ENCODE data around the gene KCP.

KCP gene

GRCh38 chr7:128915841-128916642 lies 5.5 kb upstream of the KCP start:
- TF ChIP-seq, protein P1, sequence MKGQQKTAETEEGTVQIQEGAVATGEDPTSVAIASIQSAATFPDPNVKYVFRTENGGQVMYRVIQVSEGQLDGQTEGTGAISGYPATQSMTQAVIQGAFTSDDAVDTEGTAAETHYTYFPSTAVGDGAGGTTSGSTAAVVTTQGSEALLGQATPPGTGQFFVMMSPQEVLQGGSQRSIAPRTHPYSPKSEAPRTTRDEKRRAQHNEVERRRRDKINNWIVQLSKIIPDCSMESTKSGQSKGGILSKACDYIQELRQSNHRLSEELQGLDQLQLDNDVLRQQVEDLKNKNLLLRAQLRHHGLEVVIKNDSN (IDR thresholded peaks at IDR 0.05), result no peak
- TF ChIP-seq FOXM1 (IDR thresholded peaks at IDR 0.05; ENCODE audit: borderline replicate concordance, low read depth) (no peak), CREB1 (IDR thresholded peaks at IDR 0.05; ENCODE audit: low read depth) (no peak), MAX (IDR thresholded peaks at IDR 0.05) (no peak), TEAD4 (IDR thresholded peaks at IDR 0.05) (no peak), RAD21 (IDR thresholded peaks at IDR 0.05; ENCODE audit: low read depth) (no peak)

DNA sequence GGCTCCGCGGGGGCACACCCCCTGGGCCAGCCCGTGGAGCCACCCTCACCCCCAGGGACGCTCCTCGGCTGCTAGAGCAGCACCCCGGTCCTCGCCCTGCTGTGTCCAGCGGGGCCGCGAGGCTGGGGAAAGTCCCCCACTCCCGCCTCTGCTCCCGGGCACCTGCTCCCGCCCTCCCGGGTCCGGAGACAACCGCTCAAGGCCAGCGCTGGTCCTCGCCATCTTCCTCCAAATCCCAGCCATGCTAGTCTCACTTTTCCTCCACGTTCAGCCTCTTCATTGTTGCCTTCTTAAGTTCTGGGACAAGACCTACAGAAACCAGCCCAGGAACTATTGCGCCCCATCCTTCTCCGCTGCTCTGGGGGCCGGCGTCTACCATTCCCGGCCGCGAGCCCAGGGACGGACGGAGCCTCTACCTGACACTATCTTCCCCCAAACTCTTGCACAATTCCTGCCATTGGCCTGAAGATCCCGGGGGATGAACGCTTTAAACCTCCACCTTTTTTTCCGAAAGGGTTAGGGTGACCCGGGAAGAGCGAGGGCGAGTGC lies 4.8 kb upstream of the KCP start:
- TF ChIP-seq EGR1 (IDR thresholded peaks at IDR 0.05) (no peak), MAX (IDR thresholded peaks at IDR 0.05) (no peak)

GRCh38 chr7:128914566-128915151 lies 4.2 kb upstream of the KCP start:
- TF ChIP-seq TCF12 (IDR thresholded peaks at IDR 0.05; ENCODE audit: low read depth) (no peak), ZBTB7A (IDR thresholded peaks at IDR 0.05; ENCODE audit: low read depth) (no peak), REST (IDR thresholded peaks at IDR 0.05; ENCODE audit: low read depth) (no peak), TEAD4 (IDR thresholded peaks at IDR 0.05) (no peak)

DNA sequence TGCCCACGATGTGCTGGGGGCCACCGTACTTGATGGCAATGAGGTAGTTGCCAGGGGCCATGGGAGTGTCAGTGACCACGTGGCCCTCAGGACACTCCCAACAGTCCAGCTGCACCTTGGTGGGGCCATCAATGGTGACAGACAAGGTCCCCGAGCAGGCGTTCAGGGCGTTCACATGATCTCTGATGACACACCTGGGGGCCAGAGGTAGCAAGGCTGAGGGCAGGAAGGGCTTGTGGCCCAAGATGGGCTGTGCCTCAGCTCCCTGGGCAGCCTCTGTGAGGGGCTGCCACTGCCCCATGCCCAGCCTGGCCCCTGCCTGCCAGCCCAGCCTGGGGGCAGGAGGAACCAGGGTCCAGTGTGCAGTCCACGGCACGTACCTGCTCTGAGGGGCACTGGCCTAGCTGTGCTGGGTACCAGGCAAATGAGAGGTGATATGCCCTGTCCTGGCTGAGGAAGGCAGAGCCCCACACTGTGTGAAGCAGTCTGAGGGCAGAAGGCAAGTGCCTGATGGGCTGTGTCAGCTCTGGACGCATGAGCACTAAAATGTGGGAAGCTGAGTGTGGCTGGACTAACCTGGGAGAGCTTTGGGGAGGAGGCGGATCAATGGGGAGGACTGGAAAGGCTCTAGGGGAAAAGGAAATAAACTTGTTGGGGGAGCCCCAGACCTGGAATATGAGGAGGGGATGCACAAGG lies 3.5 kb upstream of the KCP start:
- TF ChIP-seq, protein P1 (IDR thresholded peaks at IDR 0.05), result no peak
- no peak for TF ChIP-seq EGR1 (IDR thresholded peaks at IDR 0.05)

GRCh38 chr7:128912281-128912680 lies 1.8 kb upstream of the KCP start:
- TF ChIP-seq YY1 (IDR thresholded peaks at IDR 0.05; ENCODE audit: low read depth) (no peak), RAD21 (IDR thresholded peaks at IDR 0.05; ENCODE audit: low read depth) (no peak), TAF1 (IDR thresholded peaks at IDR 0.05; ENCODE audit: low read depth) (no peak)

GRCh38 chr7:128911423-128912031 lies 1.0 kb upstream of the KCP start:
- TF ChIP-seq YY1 (IDR thresholded peaks at IDR 0.05; ENCODE audit: low read depth) (no peak), TAF1 (IDR thresholded peaks at IDR 0.05; ENCODE audit: low read depth) (no peak), MAX (IDR thresholded peaks at IDR 0.05) (no peak), REST (IDR thresholded peaks at IDR 0.05; ENCODE audit: low read depth) (no peak)
- TF ChIP-seq, protein P1 (IDR thresholded peaks at IDR 0.05), result no peak
